KBM-7 (cell line): ENCODE results near the gene TTYH2.
"Not testable (repeated sequence)": the region's sequence is repeated elsewhere in the genome, so short reads cannot be mapped to it uniquely, and the experiment has no call there.

Experiments
- DNase-seq: peaks from one replicate; pipeline ENCODE4 v3.0.0-alpha.2; 2015
- in situ Hi-C: fragments of 300-500 bp; cut with MboI; formaldehyde crosslinking; loops from 2 replicates; pipeline ENCODE4 v1.14.3; 2020; ENCODE audit warnings: low sequenced_read_pairs, low pct_unique_long_range_greater_than_20kb, mixed read lengths

TTYH2 gene

GRCh38 chr17:74274709-74275340 is 61.5 kb downstream of the TTYH2 start:
- in situ Hi-C loops: loop anchor here (10.0 kb wide), 1 partner anchor 50 kb away; no protein-coding TSS in a partner anchor

GRCh38 chr17:74276051-74276476 is 62.7 kb downstream of the TTYH2 start:
- DNase-seq: no peak
- in situ Hi-C loops: loop anchor here (10.0 kb wide), 1 partner anchor 51 kb away; no protein-coding TSS in a partner anchor

More at GRCh38 chr17:74274709-74275340, 61.5 kb downstream of the TTYH2 start:
- DNase-seq: peak; percentile 45

GRCh38 chr17:74276541-74277009 is 63.2 kb downstream of the TTYH2 start:
- in situ Hi-C loops: loop anchor here (10.0 kb wide), 1 partner anchor 52 kb away; no protein-coding TSS in a partner anchor
- peak; percentile 24 for DNase-seq

- no peak for DNase-seq
- in situ Hi-C loops: loop anchor here (10.0 kb wide), 1 partner anchor 53 kb away; no protein-coding TSS in a partner anchor
Observed at GRCh38 chr17:74277935-74278334, 64.6 kb downstream of the TTYH2 start.

- not testable (repeated sequence) for DNase-seq
- in situ Hi-C loops: loop anchor here (10.0 kb wide), 1 partner anchor 55 kb away; no protein-coding TSS in a partner anchor
Observed at GRCh38 chr17:74279617-74280016, 66.2 kb downstream of the TTYH2 start.

GRCh38 chr17:74280093-74280513 is 66.7 kb downstream of the TTYH2 start:
- in situ Hi-C loops: no loop called here

GRCh38 chr17:74281799-74282198 is 68.4 kb downstream of the TTYH2 start:
- no peak for DNase-seq
- in situ Hi-C loops: no loop called here

More at GRCh38 chr17:74280093-74280513, 66.7 kb downstream of the TTYH2 start:
- no peak for DNase-seq

- in situ Hi-C loops, DNase-seq: not testable (repeated sequence)
Observed at GRCh38 chr17:74282274-74282586, 68.9 kb downstream of the TTYH2 start.

- in situ Hi-C loops: no loop called here
- DNase-seq: peak; percentile 41
Observed at GRCh38 chr17:74282587-74283370, 69.4 kb downstream of the TTYH2 start.

- DNase-seq: no peak
- in situ Hi-C loops: no loop called here
Observed at GRCh38 chr17:74283371-74283673, 70.0 kb downstream of the TTYH2 start.

- no peak for DNase-seq
- in situ Hi-C loops: no loop called here
Observed at GRCh38 chr17:74287031-74287602, 73.7 kb downstream of the TTYH2 start.

- DNase-seq: no peak
- in situ Hi-C loops: no loop called here
Observed at GRCh38 chr17:74288785-74289184, 75.4 kb downstream of the TTYH2 start.

- in situ Hi-C loops: no loop called here
- DNase-seq: no peak
Observed at GRCh38 chr17:74289688-74290087, 76.3 kb downstream of the TTYH2 start.

GRCh38 chr17:74290340-74290739 is 77.0 kb downstream of the TTYH2 start:
- in situ Hi-C loops: no loop called here
- no peak for DNase-seq

GRCh38 chr17:74292495-74292894 is 79.1 kb downstream of the TTYH2 start:
- DNase-seq: no peak
- in situ Hi-C loops: no loop called here

GRCh38 chr17:74295625-74296547 is 82.5 kb downstream of the TTYH2 start:
- in situ Hi-C loops: no loop called here
- DNase-seq: no peak

- peak; percentile 62 for DNase-seq
- in situ Hi-C loops: no loop called here
Observed at GRCh38 chr17:74296548-74296936, 83.2 kb downstream of the TTYH2 start.

- in situ Hi-C loops: no loop called here
- DNase-seq: no peak
Observed at GRCh38 chr17:74297941-74298340, 84.6 kb downstream of the TTYH2 start.

GRCh38 chr17:74298778-74299177 is 85.4 kb downstream of the TTYH2 start:
- DNase-seq: no peak
- in situ Hi-C loops: no loop called here
